ENCODE measurements around the gene SHTN1. TPM values are rescaled to one million over a fixed set of nuclear protein-coding genes. Genes with fewer than 3 reads are reported as not detected.

SHTN1 gene
- total RNA-seq, 2 donors from 2014 or later = 19.7 to 45.8 TPM

DNA sequence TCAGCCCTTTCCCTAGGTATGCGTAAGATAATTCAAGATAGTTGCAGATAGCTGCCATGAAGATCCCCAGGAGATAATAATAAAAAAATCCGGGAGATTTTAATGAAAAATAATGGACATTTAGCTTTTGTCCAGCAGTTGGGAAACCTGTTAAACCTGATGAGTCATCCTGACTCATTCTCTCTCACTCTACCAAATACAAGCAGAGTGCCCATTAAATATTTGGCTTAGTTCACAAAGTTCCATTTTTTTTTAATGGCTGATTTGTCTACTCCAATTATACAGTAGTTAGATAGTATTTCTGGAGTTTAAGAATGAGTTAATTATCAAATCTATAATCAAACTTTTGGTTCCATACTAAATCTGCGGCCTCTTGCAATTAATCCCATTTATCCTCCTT lies 2.1 kb upstream of the SHTN1 start:
- no peak for DNase-seq (ENCODE audit: low spot score)
- TF ChIP-seq POLR2A (IDR thresholded peaks at IDR 0.05) (no peak), POLR2AphosphoS5 (IDR thresholded peaks at IDR 0.05) (no peak)
- TF ChIP-seq, protein P1, sequence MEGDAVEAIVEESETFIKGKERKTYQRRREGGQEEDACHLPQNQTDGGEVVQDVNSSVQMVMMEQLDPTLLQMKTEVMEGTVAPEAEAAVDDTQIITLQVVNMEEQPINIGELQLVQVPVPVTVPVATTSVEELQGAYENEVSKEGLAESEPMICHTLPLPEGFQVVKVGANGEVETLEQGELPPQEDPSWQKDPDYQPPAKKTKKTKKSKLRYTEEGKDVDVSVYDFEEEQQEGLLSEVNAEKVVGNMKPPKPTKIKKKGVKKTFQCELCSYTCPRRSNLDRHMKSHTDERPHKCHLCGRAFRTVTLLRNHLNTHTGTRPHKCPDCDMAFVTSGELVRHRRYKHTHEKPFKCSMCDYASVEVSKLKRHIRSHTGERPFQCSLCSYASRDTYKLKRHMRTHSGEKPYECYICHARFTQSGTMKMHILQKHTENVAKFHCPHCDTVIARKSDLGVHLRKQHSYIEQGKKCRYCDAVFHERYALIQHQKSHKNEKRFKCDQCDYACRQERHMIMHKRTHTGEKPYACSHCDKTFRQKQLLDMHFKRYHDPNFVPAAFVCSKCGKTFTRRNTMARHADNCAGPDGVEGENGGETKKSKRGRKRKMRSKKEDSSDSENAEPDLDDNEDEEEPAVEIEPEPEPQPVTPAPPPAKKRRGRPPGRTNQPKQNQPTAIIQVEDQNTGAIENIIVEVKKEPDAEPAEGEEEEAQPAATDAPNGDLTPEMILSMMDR (IDR thresholded peaks at IDR 0.05) = no peak
- intact Hi-C loops (cut with DNase I) = no loop called here
- H3K9me3 ChIP-seq = no peaks in the 10 kb centered on the region
- WGBS = 74% methylated on average over 3 of the region's 3 CpGs
- H3K4me1 ChIP-seq (replicated peaks) = no peaks in the 10 kb centered on the region
- no peaks in the 10 kb centered on the region for H3K27me3 ChIP-seq (replicated peaks; ENCODE audit: insufficient read depth)
- no peak overlapping the region for H3K27ac ChIP-seq
- no peaks in the 10 kb centered on the region for H3K36me3 ChIP-seq
- no peak overlapping the region for H3K4me3 ChIP-seq

DNA sequence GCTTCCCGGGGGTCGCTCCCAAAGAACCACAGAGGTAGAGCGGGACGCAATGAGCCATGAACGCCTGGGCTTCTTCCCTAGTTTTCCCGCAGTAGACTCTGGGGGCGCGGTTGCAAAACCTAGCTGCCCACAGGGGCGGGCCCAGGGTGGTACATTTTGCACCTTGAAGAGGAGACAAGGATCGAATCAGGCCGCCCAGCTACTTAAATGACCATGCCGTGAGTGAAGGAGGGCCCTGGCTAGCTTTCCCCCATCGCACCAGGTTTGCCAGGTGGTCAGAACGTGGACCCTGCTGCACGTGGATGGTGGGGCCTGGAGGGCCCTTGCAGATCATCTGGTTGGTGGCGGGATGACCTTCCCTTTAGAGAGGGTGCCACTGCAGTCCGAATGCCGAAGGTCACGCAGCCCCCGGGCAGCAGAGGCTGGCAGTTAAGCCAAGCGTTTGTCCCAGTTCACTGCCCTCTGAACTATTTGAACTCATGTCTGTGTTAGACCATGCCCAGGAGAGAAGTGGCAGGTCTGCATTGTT lies 604 bp upstream of the SHTN1 start:
- Histone ChIP-seq H3K36me3 (no peaks in the 10 kb centered on the region), H3K9me3 (no peaks in the 10 kb centered on the region), H3K27me3 (replicated peaks; ENCODE audit: insufficient read depth) (no peaks in the 10 kb centered on the region), H3K27ac (peak overlapping the region; percentile 84 to 97), H3K4me3 (peak overlapping the region; percentile 57 to 84), H3K4me1 (replicated peaks) (no peaks in the 10 kb centered on the region)
- TF ChIP-seq POLR2A (IDR thresholded peaks at IDR 0.05) (no peak), POLR2AphosphoS5 (IDR thresholded peaks at IDR 0.05) (no peak)
- TF ChIP-seq, protein P1 (IDR thresholded peaks at IDR 0.05) = no peak
- DNase-seq (ENCODE audit: low spot score) = peak; percentile 15
- 17% methylated on average over 21 of the region's 21 CpGs for WGBS
- intact Hi-C loops (cut with DNase I) = no loop called here

DNA sequence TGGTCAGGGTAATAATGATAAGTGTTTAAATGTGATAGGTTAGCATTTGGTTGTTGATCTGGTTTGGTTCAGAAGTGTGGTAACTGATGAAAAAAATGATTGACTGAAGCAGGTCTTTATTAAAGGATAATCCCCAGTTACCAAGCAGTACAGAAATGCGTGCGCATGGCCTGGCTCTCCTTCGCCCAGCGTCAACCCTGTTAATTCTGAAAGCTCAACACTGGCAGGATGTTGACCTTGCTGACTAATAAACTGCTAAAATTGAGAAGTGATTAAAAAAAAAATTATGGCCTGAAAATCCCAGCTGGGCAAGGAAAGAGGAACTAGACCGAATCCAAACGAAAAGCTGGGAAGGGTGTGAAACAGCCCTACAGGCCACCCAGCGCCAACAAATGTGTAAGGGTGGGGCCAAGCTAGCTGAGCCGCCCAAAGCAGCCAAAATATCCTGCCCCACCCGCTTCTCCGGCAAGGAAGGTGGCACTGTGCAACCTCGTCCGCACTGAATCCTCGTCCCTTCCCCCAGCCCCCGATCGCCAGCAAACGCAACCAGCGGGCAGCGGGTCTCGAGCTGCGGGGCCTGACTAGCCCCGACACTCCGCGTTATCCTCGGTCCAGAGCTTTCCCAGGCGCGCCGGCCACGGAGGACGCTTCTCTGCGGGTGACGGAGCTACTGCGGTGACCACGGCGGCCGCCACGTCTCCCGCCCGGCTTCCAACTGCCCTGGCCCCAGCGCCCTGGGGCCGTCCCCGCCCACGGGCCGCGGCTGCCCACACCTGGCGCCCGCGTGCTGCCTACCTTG lies 561 bp downstream of the SHTN1 start:
- H3K27ac ChIP-seq = peak overlapping the region; percentile 84 to 97
- peak; percentile 71 for DNase-seq (ENCODE audit: low spot score)
- H3K27me3 ChIP-seq (replicated peaks; ENCODE audit: insufficient read depth) = no peaks in the 10 kb centered on the region
- 5% methylated on average over 45 of the region's 47 CpGs for WGBS
- no peaks in the 10 kb centered on the region for H3K4me1 ChIP-seq (replicated peaks)
- intact Hi-C loops (cut with DNase I) = no loop called here
- no peaks in the 10 kb centered on the region for H3K36me3 ChIP-seq
- H3K9me3 ChIP-seq = no peaks in the 10 kb centered on the region
- no peak for TF ChIP-seq POLR2AphosphoS5 (IDR thresholded peaks at IDR 0.05)
- TF ChIP-seq POLR2A (IDR thresholded peaks at IDR 0.05) = no peak
- TF ChIP-seq, protein P1 (IDR thresholded peaks at IDR 0.05) = no peak
- H3K4me3 ChIP-seq = peak overlapping the region; percentile 57 to 84

DNA sequence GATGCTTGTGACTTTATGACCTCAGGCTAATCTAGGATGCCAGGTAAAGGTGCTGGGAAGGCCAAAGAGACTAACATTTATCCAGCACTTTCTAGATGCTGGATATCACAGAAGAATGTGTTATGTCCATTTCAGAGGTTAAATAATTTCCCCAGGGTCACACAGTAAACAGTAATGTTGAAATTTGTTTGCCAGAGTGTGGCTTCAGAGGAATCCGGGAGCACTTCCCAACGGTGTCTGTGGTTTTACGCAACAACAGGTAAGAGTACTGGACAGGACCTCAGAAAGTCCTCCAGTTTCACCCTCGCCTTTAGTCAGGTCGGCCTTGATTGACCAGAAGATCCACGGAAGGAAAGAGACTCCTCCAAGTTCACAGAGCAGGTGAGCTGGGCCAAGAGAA lies 1.7 kb downstream of the SHTN1 start:
- Histone ChIP-seq H3K9me3 (no peaks in the 10 kb centered on the region), H3K36me3 (no peaks in the 10 kb centered on the region), H3K4me3 (no peak overlapping the region), H3K27ac (no peak overlapping the region), H3K27me3 (replicated peaks; ENCODE audit: insufficient read depth) (no peaks in the 10 kb centered on the region), H3K4me1 (replicated peaks) (no peaks in the 10 kb centered on the region)
- intact Hi-C loops (cut with DNase I) = no loop called here
- 87% methylated on average over 6 of the region's 6 CpGs for WGBS
- TF ChIP-seq POLR2AphosphoS5 (IDR thresholded peaks at IDR 0.05) = no peak
- TF ChIP-seq, protein P1 (IDR thresholded peaks at IDR 0.05) = no peak
- no peak for TF ChIP-seq POLR2A (IDR thresholded peaks at IDR 0.05)
- DNase-seq (ENCODE audit: low spot score) = no peak

DNA sequence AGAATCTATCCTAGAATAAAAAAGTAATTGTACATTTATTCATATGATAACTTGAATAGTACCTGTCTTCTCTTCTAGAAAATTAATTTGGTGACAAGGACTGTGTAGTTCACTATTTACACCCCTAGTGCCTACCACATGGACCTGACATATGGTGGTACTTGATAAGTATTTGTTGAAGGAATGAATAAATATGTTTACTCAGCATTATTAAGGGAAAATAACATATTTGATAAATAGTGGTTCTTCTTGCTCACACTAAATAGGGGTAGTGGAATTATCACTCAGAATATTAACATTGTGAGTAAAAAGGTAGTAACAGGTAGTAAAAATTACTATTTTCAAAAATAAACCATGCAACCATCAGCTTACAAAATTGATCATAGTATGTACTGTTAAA lies 2.8 kb downstream of the SHTN1 start:
- H3K27ac ChIP-seq = no peak overlapping the region
- H3K36me3 ChIP-seq = no peaks in the 10 kb centered on the region
- H3K4me1 ChIP-seq (replicated peaks) = no peaks in the 10 kb centered on the region
- no peak for DNase-seq (ENCODE audit: low spot score)
- intact Hi-C loops (cut with DNase I) = no loop called here
- H3K9me3 ChIP-seq = no peaks in the 10 kb centered on the region
- no peaks in the 10 kb centered on the region for H3K27me3 ChIP-seq (replicated peaks; ENCODE audit: insufficient read depth)
- no peak overlapping the region for H3K4me3 ChIP-seq
- TF ChIP-seq POLR2AphosphoS5 (IDR thresholded peaks at IDR 0.05) (no peak), POLR2A (IDR thresholded peaks at IDR 0.05) (no peak)
- TF ChIP-seq, protein P1 (IDR thresholded peaks at IDR 0.05) = no peak
